Thyroid gland (tissue), 4 donors: Measurements from ENCODE around the gene NUP93. TPM values are rescaled to one million over a fixed set of nuclear protein-coding genes. Genes with fewer than 3 reads are reported as not detected.

Experiments used
- DNase-seq, 2 donors: peaks; one replicate each; pipeline ENCODE4 v3.0.0-alpha.2; 2019
- H3K27ac ChIP-seq, 3 donors: fragments of 200-600 bp; sonication (generic); 1 replicate in 2 of 3; 2 replicates in 1 of 3; pipeline ENCODE4 v1.5.1; 2016 to 2019; ENCODE audit warnings: mild to moderate bottlenecking in 1 of 3, moderate library complexity in 1 of 3
- H3K27me3 ChIP-seq: fragments of 200-600 bp; sonication (generic); one replicate; pipeline ENCODE4 v1.5.1; 2019
- H3K36me3 ChIP-seq, 2 donors: fragments of 200-600 bp; sonication (generic); one replicate each; pipeline ENCODE4 v1.5.1; 2016 to 2019
- H3K4me1 ChIP-seq, 2 donors: fragments of 200-600 bp; sonication (generic); one replicate each; pipeline ENCODE4 v1.5.1; 2017 to 2019
- H3K4me3 ChIP-seq, 3 donors: fragments of 200-600 bp; sonication (generic); replicated peaks in 1 of 3; 1 replicate in 2 of 3; 2 replicates in 1 of 3; pipeline ENCODE4 v1.5.1; 2016; ENCODE audit warnings: mild to moderate bottlenecking in 1 of 3
- H3K9me3 ChIP-seq: fragments of 200-600 bp; sonication (generic); one replicate; pipeline ENCODE4 v1.5.1; 2017
- CTCF ChIP-seq, 6 experiments: fragments of 200-600 bp in 3 of 6; fragments of 450-650 bp in 3 of 6; sonication (generic) in 3 of 6; IDR thresholded peaks; one replicate each; pipeline ENCODE4 v1.5.1; 2016 to 2019; ENCODE audit warnings: antibody characterized with exemption in 6 of 6, mild to moderate bottlenecking in 2 of 6, inconsistent platforms in 1 of 6, moderate library complexity in 1 of 6
- POLR2A ChIP-seq, 2 donors: fragments of 450-650 bp; IDR thresholded peaks; one replicate each; pipeline ENCODE4 v1.6.1; 2017; ENCODE audit warnings: antibody characterized with exemption in 2 of 2, mild to moderate bottlenecking in 2 of 2, moderate library complexity in 1 of 2
- WGBS, 2 donors: methylation state at CpG; one replicate each; pipeline ENCODE4 v1.1.5; 2017; 5-methylcytosine and 5-hydroxymethylcytosine counted together
- intact Hi-C: fragments of 100-400 bp; cut with DNase I; formaldehyde crosslinking; loops from one replicate; pipeline ENCODE4 v1.15.1; 2023
- total RNA-seq, 4 donors: library from RNA; depleted of rRNA; stranded (reverse); fragments of >200 nt; gene quantifications; one replicate each; pipeline ENCODE4 v1.2.3, GENCODE V29; 2016

The NUP93 gene
- total RNA-seq, 4 donors from 2014 or later: 70.1 to 150 (median 97.4) TPM

- WGBS, 2 donors: 85 to 94% methylated on average over 3 to 4 of the region's 4 CpGs
- DNase-seq: no peak
- intact Hi-C loops: no loop called here
Measured at GRCh38 chr16:56876048-56876447, 146.1 kb downstream of the NUP93 start.

GRCh38 chr16:56877486-56878182, 147.7 kb downstream of the NUP93 start:
- Histone ChIP-seq H3K9me3 (no peaks in the 10 kb centered on the region), H3K4me1 (no peaks in the 10 kb centered on the region), H3K4me3 (no peak overlapping the region), H3K27ac (no peak overlapping the region), H3K36me3 (no peaks in the 10 kb centered on the region), H3K27me3 (no peaks in the 10 kb centered on the region)
- 89 to 91% methylated on average over 12 to 13 of the region's 13 CpGs for WGBS, 2 donors
- intact Hi-C loops: no loop called here
- no peak for DNase-seq
- TF ChIP-seq POLR2A (IDR thresholded peaks at IDR 0.05): no peak
- no peak for TF ChIP-seq CTCF (IDR thresholded peaks at IDR 0.05)

More at GRCh38 chr16:56876048-56876447, 146.1 kb downstream of the NUP93 start:
- Histone ChIP-seq H3K4me3 (no peak overlapping the region), H3K4me1 (no peaks in the 10 kb centered on the region), H3K9me3 (no peaks in the 10 kb centered on the region), H3K27ac (no peak overlapping the region), H3K27me3 (no peaks in the 10 kb centered on the region), H3K36me3 (no peaks in the 10 kb centered on the region)
- no peak for TF ChIP-seq POLR2A (IDR thresholded peaks at IDR 0.05)
- TF ChIP-seq CTCF (IDR thresholded peaks at IDR 0.05): no peak

GRCh38 chr16:56878282-56878854, 148.4 kb downstream of the NUP93 start:
- Histone ChIP-seq H3K4me3 (no peak overlapping the region), H3K4me1 (no peaks in the 10 kb centered on the region), H3K27ac (no peak overlapping the region), H3K27me3 (no peaks in the 10 kb centered on the region), H3K9me3 (no peaks in the 10 kb centered on the region), H3K36me3 (no peaks in the 10 kb centered on the region)
- TF ChIP-seq CTCF (IDR thresholded peaks at IDR 0.05) (no peak), POLR2A (IDR thresholded peaks at IDR 0.05) (no peak)
- no peak for DNase-seq
- intact Hi-C loops: no loop called here
- WGBS, 2 donors: 84 to 90% methylated on average over 7 of the region's 8 CpGs

- DNase-seq: no peak
- Histone ChIP-seq H3K27ac (no peak overlapping the region), H3K36me3 (no peaks in the 10 kb centered on the region), H3K4me3 (no peak overlapping the region), H3K4me1 (no peaks in the 10 kb centered on the region), H3K9me3 (no peaks in the 10 kb centered on the region), H3K27me3 (no peaks in the 10 kb centered on the region)
- TF ChIP-seq CTCF (IDR thresholded peaks at IDR 0.05): no peak
- no peak for TF ChIP-seq POLR2A (IDR thresholded peaks at IDR 0.05)
- WGBS, 2 donors: 90 to 95% methylated on average over 7 of the region's 9 CpGs
- intact Hi-C loops: no loop called here
Measured at GRCh38 chr16:56879276-56879675, 149.3 kb downstream of the NUP93 start.

- no peak overlapping the region for H3K4me3 ChIP-seq
- TF ChIP-seq CTCF (IDR thresholded peaks at IDR 0.05): no peak
- TF ChIP-seq POLR2A (IDR thresholded peaks at IDR 0.05): no peak
Measured at GRCh38 chr16:56880176-56880575, 150.2 kb downstream of the NUP93 start.

More at GRCh38 chr16:56880176-56880575, 150.2 kb downstream of the NUP93 start:
- no peaks in the 10 kb centered on the region for H3K4me1 ChIP-seq
- intact Hi-C loops: no loop called here
- H3K27me3 ChIP-seq: no peaks in the 10 kb centered on the region
- no peaks in the 10 kb centered on the region for H3K36me3 ChIP-seq
- no peak overlapping the region for H3K27ac ChIP-seq
- H3K9me3 ChIP-seq: no peaks in the 10 kb centered on the region
- DNase-seq: no peak
- 89 to 97% methylated on average over 10 of the region's 12 CpGs for WGBS, 2 donors
